ENCODE measurements around the gene SLC6A3.

SLC6A3 gene

GRCh38 chr5:1445313-1445688, at the start of gene SLC6A3:
SLC6A3 (minus strand) TSS chr5:1445440; CDS start chr5:1443197, 2,243 bp downstream.
- peak in 1 of 2 donors; percentile 41 for DNase-seq

GRCh38 chr5:1493941-1494340, 48.7 kb upstream of the SLC6A3 start:
- DNase-seq = no peak

GRCh38 chr5:1493413-1493812, 48.2 kb upstream of the SLC6A3 start:
- no peak for DNase-seq

GRCh38 chr5:1492757-1493156, 47.5 kb upstream of the SLC6A3 start:
- DNase-seq = no peak

- DNase-seq = no peak
Observed at GRCh38 chr5:1490376-1490775, 45.1 kb upstream of the SLC6A3 start.

GRCh38 chr5:1489754-1490153, 44.5 kb upstream of the SLC6A3 start:
- no peak for DNase-seq

- peak in 1 of 2 donors; percentile 11 for DNase-seq
Observed at GRCh38 chr5:1488882-1489680, 43.8 kb upstream of the SLC6A3 start.

GRCh38 chr5:1487079-1487764, 42.0 kb upstream of the SLC6A3 start:
- no peak for DNase-seq

GRCh38 chr5:1486271-1486670, 41.0 kb upstream of the SLC6A3 start:
- DNase-seq = no peak

GRCh38 chr5:1485579-1486118, 40.4 kb upstream of the SLC6A3 start:
- no peak for DNase-seq

GRCh38 chr5:1484730-1485578, 39.7 kb upstream of the SLC6A3 start:
- DNase-seq = peak in 1 of 2 donors; percentile 59

GRCh38 chr5:1483856-1484729, 38.9 kb upstream of the SLC6A3 start:
- no peak for DNase-seq

GRCh38 chr5:1483064-1483463, 37.8 kb upstream of the SLC6A3 start:
- no peak for DNase-seq

- no peak for DNase-seq
Observed at GRCh38 chr5:1481959-1482331, 36.7 kb upstream of the SLC6A3 start.

- DNase-seq = no peak
Observed at GRCh38 chr5:1481266-1481958, 36.2 kb upstream of the SLC6A3 start.

GRCh38 chr5:1480806-1481205, 35.6 kb upstream of the SLC6A3 start:
- no peak for DNase-seq

- peak; percentile 13 to 79 for DNase-seq
Observed at GRCh38 chr5:1480217-1480616, 35.0 kb upstream of the SLC6A3 start.

- peak; percentile 53 to 70 for DNase-seq
Observed at GRCh38 chr5:1479581-1480188, 34.4 kb upstream of the SLC6A3 start.

- DNase-seq = no peak
Observed at GRCh38 chr5:1479066-1479465, 33.8 kb upstream of the SLC6A3 start.

- no peak for DNase-seq
Observed at GRCh38 chr5:1478271-1479035, 33.2 kb upstream of the SLC6A3 start.
